SK-N-SH (cell line): ENCODE results near the gene SLC10A7. TPM values are rescaled to one million over a fixed set of nuclear protein-coding genes. Genes with fewer than 3 reads are reported as not detected.

Source experiments
- CTCF ChIA-PET: fragments of 300-600, 350-600 bp; formaldehyde crosslinking; extraction: SDS; loops from one replicate; lab custom pipeline; 2021; lab: Yijun Ruan, JAX
- POLR2A ChIA-PET: fragments of 350-600 bp; sonication (Branson Sonifier 250); formaldehyde crosslinking; extraction: SDS; loops from one replicate; lab custom pipeline; 2020; ENCODE audit warnings: antibody characterized with exemption, inconsistent platforms; lab: Yijun Ruan, JAX
- DNase-seq: peaks from one replicate; pipeline ENCODE4 v3.0.0; 2012
- H2AFZ ChIP-seq: fragments of 200-600 bp; sonication (generic); 2 replicates; pipeline ENCODE4 v1.8.1; 2016; ENCODE audit warnings: antibody characterized with exemption, mild to moderate bottlenecking, low read depth
- H3F3A ChIP-seq: fragments of 200-600 bp; sonication (generic); replicated peaks from 2 replicates; pipeline ENCODE3; 2016; ENCODE audit warnings: antibody characterized with exemption, mild to moderate bottlenecking; ENCODE audit not compliant: insufficient read depth
- H3K27ac ChIP-seq, 2 experiments: fragments of 200-500 bp in 1 of 2; fragments of 200-600 bp in 1 of 2; sonication (Bioruptor generic) in 1 of 2; sonication (generic), shearing (Covaris generic) in 1 of 2; 2 replicates each; pipeline versions ENCODE4 v1.5.1 to v1.6.1; 2014 to 2016; ENCODE audit warnings: low read depth in 2 of 2, inconsistent platforms in 1 of 2, low read length in 1 of 2, mild to moderate bottlenecking in 1 of 2, mixed read lengths in 1 of 2
- H3K27me3 ChIP-seq: fragments of 200-600 bp; sonication (generic), shearing (Covaris generic); 2 replicates; pipeline ENCODE4 v1.6.1; 2016; ENCODE audit warnings: mixed run types; ENCODE audit not compliant: insufficient read depth
- H3K36me3 ChIP-seq, 2 experiments: fragments of 200-500 bp in 1 of 2; fragments of 200-600 bp in 1 of 2; sonication (Bioruptor generic) in 1 of 2; sonication (generic) in 1 of 2; replicated peaks in 1 of 2; 2 replicates each; pipeline versions ENCODE3 to v1.5.1; 2014 to 2016; ENCODE audit warnings: low read length in 1 of 2, mild to moderate bottlenecking in 1 of 2; ENCODE audit not compliant: insufficient read depth in 2 of 2, control insufficient read depth in 1 of 2
- H3K4me1 ChIP-seq, 2 experiments: fragments of 200-500 bp in 1 of 2; fragments of 200-600 bp in 1 of 2; sonication (Bioruptor generic) in 1 of 2; sonication (generic), shearing (Covaris generic) in 1 of 2; 2 replicates each; pipeline versions ENCODE4 v1.5.1 to v1.6.1; 2014 to 2016; ENCODE audit warnings: low read depth in 1 of 2, low read length in 1 of 2, mixed run types in 1 of 2; ENCODE audit not compliant: insufficient read depth in 2 of 2, control insufficient read depth in 1 of 2
- H3K4me2 ChIP-seq: fragments of 200-600 bp; sonication (generic), shearing (Covaris generic); 2 replicates; pipeline ENCODE4 v1.6.1; 2017; ENCODE audit warnings: mixed run types
- H3K4me3 ChIP-seq, 2 experiments: fragments of 200-500 bp in 1 of 2; fragments of 200-600 bp in 1 of 2; sonication (Bioruptor generic) in 1 of 2; sonication (generic), shearing (Covaris generic) in 1 of 2; 2 replicates each; pipeline versions ENCODE4 v1.5.1 to v1.8.1; 2014 to 2016; ENCODE audit warnings: low read depth in 2 of 2, inconsistent platforms in 1 of 2, low read length in 1 of 2, mild to moderate bottlenecking in 1 of 2, mixed read lengths in 1 of 2, moderate library complexity in 1 of 2
- H3K79me2 ChIP-seq: fragments of 200-600 bp; sonication (generic); 2 replicates; pipeline ENCODE4 v1.8.1; 2017; ENCODE audit warnings: mild to moderate bottlenecking; ENCODE audit not compliant: insufficient read depth
- H3K9ac ChIP-seq: fragments of 200-600 bp; sonication (generic); 2 replicates; pipeline ENCODE4 v1.6.1; 2017; ENCODE audit warnings: mixed run types
- H3K9me2 ChIP-seq: fragments of 200-600 bp; sonication (generic); 2 replicates; pipeline ENCODE4 v1.6.1; 2017; ENCODE audit warnings: mixed run types
- H3K9me3 ChIP-seq: fragments of 200-600 bp; sonication (generic); 2 replicates; pipeline ENCODE4 v1.6.1; 2017; ENCODE audit warnings: mixed run types, mild to moderate bottlenecking, moderate library complexity
- H4K20me1 ChIP-seq: fragments of 200-600 bp; sonication (generic); 2 replicates; pipeline ENCODE4 v1.6.1; 2017; ENCODE audit warnings: mild to moderate bottlenecking, mixed run types; ENCODE audit not compliant: insufficient read depth
- CTCF ChIP-seq: fragments of 200-600 bp; sonication (generic); IDR thresholded peaks from 2 replicates; pipeline ENCODE4 v1.6.1; 2017; ENCODE audit warnings: antibody characterized with exemption, mild to moderate bottlenecking, moderate library complexity
- ELF1 ChIP-seq: IDR thresholded peaks from 2 replicates; pipeline ENCODE4 v1.4.0; 2012
- FOXJ3 ChIP-seq: sonication (generic); formaldehyde crosslinking; IDR thresholded peaks from 2 replicates; pipeline ENCODE4 v1.5.1; 2020; ENCODE audit warnings: mild to moderate bottlenecking, missing genetic modification reagents
- GABPA ChIP-seq: IDR thresholded peaks from 2 replicates; pipeline ENCODE4 v1.4.0; 2012; ENCODE audit warnings: low read depth, mild to moderate bottlenecking
- IRF3 ChIP-seq: fragments of 150-350 bp; IDR thresholded peaks from 2 replicates; pipeline ENCODE4 v1.6.1; 2016; ENCODE audit warnings: mild to moderate bottlenecking, low read depth, low read length
- MAX ChIP-seq: IDR thresholded peaks from 2 replicates; pipeline ENCODE4 v1.4.0; 2012; ENCODE audit warnings: low read depth
- MXI1 ChIP-seq: IDR thresholded peaks from 2 replicates; pipeline ENCODE4 v1.6.1; 2012; ENCODE audit warnings: mild to moderate bottlenecking, low read depth, low read length, improper control_type of control experiment
- NRF1 ChIP-seq: IDR thresholded peaks from 2 replicates; pipeline ENCODE4 v1.6.1; 2012; ENCODE audit warnings: low read depth, mild to moderate bottlenecking, low read length
- POLR2AphosphoS5 ChIP-seq: IDR thresholded peaks from 2 replicates; pipeline ENCODE4 v1.6.1; 2012; ENCODE audit warnings: low read depth, low read length
- RAD21 ChIP-seq: IDR thresholded peaks from 2 replicates; pipeline ENCODE4 v1.6.1; 2012; ENCODE audit warnings: mild to moderate bottlenecking, low read length
- REST ChIP-seq: IDR thresholded peaks from 2 replicates; pipeline ENCODE4 v1.6.1; 2012; ENCODE audit warnings: mild to moderate bottlenecking, low read depth, low read length, moderate library complexity
- RFX5 ChIP-seq: IDR thresholded peaks from 2 replicates; pipeline ENCODE4 v1.6.1; 2012; ENCODE audit warnings: mild to moderate bottlenecking, improper control_type of control experiment, low read length
- RXRA ChIP-seq: IDR thresholded peaks from 2 replicates; pipeline ENCODE4 v1.4.0; 2012; ENCODE audit warnings: low read depth, mild to moderate bottlenecking, borderline replicate concordance
- SMC3 ChIP-seq: IDR thresholded peaks from 2 replicates; pipeline ENCODE4 v1.6.1; 2012; ENCODE audit warnings: low read depth, low read length, improper control_type of control experiment
- WGBS: methylation state at CpG from one replicate; pipeline ENCODE4 v1.1.6; 2017; ENCODE audit warnings: low lambda C conversion rate; 5-methylcytosine and 5-hydroxymethylcytosine counted together
- polyA plus RNA-seq, 3 experiments: library from polyadenylated mRNA; depleted of rRNA; stranded (reverse); fragments of >200 nt; gene quantifications; 2 replicates each; pipeline ENCODE4 v1.2.3, GENCODE V29; 2012
- TF ChIP-seq, protein P1 (sequence below): fragments of 150-350 bp; IDR thresholded peaks from 2 replicates; pipeline ENCODE4 v1.6.1; 2017; ENCODE audit warnings: antibody characterized with exemption, low read length, low read depth, borderline replicate concordance
- TF ChIP-seq, protein P2 (sequence below): IDR thresholded peaks from 2 replicates; pipeline ENCODE4; 2012
- TF ChIP-seq, protein P3 (sequence below): IDR thresholded peaks from 2 replicates; pipeline ENCODE4 v1.4.0; 2012; ENCODE audit warnings: low read depth, borderline replicate concordance

SLC10A7 gene
- polyA plus RNA-seq, 1 of the 3 experiments (the other 2 are of a cell fraction): 3.3 TPM

DNA sequence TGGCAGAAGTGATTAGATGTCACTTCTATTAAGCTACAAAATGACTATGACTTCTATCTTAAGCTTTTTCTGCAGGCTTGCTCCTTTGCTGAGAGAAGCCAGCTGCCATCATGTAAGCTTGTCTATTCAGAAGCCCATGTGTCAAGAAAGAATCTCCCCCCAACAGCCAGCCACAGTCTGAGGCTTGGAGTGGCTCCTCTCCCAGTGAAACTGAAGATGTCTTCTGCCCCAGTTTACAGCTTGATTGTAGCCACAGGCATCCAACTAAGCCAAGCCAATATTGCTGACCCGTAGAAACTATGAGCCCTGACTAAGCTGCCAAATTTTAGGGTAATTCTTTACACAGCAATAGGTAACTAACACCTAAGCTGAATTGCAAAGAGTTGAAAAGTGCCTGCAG lies 26.7 kb upstream of the SLC10A7 start (continued):
- TF ChIP-seq GABPA: no peak
- no peak for TF ChIP-seq SMC3
- no peak for TF ChIP-seq ELF1
- TF ChIP-seq CTCF: no peak
- TF ChIP-seq FOXJ3 (CRISPR knock-in tag): no peak
- TF ChIP-seq MXI1: no peak
- TF ChIP-seq, protein P1, sequence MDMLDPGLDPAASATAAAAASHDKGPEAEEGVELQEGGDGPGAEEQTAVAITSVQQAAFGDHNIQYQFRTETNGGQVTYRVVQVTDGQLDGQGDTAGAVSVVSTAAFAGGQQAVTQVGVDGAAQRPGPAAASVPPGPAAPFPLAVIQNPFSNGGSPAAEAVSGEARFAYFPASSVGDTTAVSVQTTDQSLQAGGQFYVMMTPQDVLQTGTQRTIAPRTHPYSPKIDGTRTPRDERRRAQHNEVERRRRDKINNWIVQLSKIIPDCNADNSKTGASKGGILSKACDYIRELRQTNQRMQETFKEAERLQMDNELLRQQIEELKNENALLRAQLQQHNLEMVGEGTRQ: no peak
- TF ChIP-seq NRF1: no peak
- no peak for TF ChIP-seq POLR2AphosphoS5

- WGBS: 18% methylated on average over 2 of the region's 2 CpGs
- H3K9me2 ChIP-seq: no peaks in the 10 kb centered on the region
- H3K4me2 ChIP-seq: no peak overlapping the region
- H3K4me3 ChIP-seq: no peak overlapping the region
- no peaks in the 10 kb centered on the region for H3K36me3 ChIP-seq
- H3K27ac ChIP-seq: no peak overlapping the region
- H3K4me1 ChIP-seq: no peaks in the 10 kb centered on the region
- CTCF ChIA-PET: interaction anchor here (0.9 to 1.3 kb wide), 2 partner anchors 71 to 202 kb away, joined by 3 read pairs; no protein-coding TSS in a partner anchor
- no peak overlapping the region for H3K9ac ChIP-seq
- no peaks in the 10 kb centered on the region for H3K9me3 ChIP-seq
- H4K20me1 ChIP-seq: no peaks in the 10 kb centered on the region
- H3K27me3 ChIP-seq: no peaks in the 10 kb centered on the region
- H3F3A ChIP-seq: no peaks in the 10 kb centered on the region
- no peak overlapping the region for H2AFZ ChIP-seq
- DNase-seq: peak; percentile 9
- H3K79me2 ChIP-seq: no peaks in the 10 kb centered on the region
- POLR2A ChIA-PET: no interaction called here
- TF ChIP-seq MAX: no peak
- TF ChIP-seq IRF3: no peak
- TF ChIP-seq, protein P2, sequence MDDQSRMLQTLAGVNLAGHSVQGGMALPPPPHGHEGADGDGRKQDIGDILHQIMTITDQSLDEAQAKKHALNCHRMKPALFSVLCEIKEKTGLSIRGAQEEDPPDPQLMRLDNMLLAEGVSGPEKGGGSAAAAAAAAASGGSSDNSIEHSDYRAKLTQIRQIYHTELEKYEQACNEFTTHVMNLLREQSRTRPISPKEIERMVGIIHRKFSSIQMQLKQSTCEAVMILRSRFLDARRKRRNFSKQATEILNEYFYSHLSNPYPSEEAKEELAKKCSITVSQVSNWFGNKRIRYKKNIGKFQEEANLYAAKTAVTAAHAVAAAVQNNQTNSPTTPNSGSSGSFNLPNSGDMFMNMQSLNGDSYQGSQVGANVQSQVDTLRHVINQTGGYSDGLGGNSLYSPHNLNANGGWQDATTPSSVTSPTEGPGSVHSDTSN: no peak
- no peak for TF ChIP-seq SMC3
- TF ChIP-seq RFX5: no peak
- no peak for TF ChIP-seq RXRA
- peak; percentile 38 for TF ChIP-seq RAD21
- peak; percentile 44; the same call in 1 of the 2 replicates for TF ChIP-seq CTCF
- no peak for TF ChIP-seq POLR2AphosphoS5
- no peak for TF ChIP-seq REST
- TF ChIP-seq, protein P3, sequence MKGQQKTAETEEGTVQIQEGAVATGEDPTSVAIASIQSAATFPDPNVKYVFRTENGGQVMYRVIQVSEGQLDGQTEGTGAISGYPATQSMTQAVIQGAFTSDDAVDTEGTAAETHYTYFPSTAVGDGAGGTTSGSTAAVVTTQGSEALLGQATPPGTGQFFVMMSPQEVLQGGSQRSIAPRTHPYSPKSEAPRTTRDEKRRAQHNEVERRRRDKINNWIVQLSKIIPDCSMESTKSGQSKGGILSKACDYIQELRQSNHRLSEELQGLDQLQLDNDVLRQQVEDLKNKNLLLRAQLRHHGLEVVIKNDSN: peak; percentile 36; the same call in 1 of the 2 replicates
Observed at GRCh38 chr4:146545102-146545501, 23.4 kb upstream of the SLC10A7 start.
